Measurements from ENCODE around the gene MAPRE2.

Gene MAPRE2

DNA sequence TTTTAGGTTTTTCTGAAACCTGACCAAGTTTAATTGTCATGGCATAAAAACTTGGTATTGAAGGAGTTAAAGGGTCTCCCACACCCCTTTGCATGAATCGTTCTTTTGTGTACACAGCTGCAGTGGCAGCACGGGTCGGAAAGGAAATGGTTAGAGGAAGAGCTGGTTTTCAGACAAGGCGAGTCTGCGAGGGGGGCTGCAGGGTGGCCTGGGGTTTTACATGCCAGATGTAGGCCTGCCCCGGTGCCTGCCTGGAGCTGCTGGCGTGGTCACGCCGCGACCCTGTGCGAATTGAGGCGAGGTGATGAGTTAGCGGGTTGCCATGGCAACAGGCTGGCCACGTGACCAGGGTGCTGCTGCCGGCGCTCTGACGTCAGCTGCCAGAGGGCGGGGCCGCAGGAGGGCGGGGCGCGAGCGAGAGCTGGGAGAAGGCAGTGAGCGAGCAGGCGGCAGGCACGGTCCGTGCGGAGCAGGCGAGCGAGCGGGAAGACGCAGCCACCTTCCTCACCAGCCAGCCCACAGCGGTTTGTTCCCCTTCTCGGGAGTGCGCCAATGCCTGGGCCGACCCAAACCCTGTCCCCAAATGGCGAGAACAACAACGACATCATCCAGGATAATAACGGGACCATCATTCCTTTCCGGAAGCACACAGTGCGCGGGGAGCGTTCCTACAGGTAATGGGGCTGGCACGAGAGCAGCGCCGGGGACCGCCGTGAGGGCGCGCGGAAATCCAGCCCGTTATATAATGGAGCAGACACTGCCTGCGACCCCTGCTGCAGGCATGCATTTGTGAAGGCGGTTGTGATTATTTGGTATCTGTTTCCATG is at the start of gene MAPRE2:
TSS of gene MAPRE2 (plus strand) at position 426 of the 827 bp plus-strand sequence. CDS start at position 553, 127 bp downstream.
- DNase-seq (ENCODE audit: low read depth in 1 of 2, low spot score in 1 of 2) = peak; percentile 99

DNA sequence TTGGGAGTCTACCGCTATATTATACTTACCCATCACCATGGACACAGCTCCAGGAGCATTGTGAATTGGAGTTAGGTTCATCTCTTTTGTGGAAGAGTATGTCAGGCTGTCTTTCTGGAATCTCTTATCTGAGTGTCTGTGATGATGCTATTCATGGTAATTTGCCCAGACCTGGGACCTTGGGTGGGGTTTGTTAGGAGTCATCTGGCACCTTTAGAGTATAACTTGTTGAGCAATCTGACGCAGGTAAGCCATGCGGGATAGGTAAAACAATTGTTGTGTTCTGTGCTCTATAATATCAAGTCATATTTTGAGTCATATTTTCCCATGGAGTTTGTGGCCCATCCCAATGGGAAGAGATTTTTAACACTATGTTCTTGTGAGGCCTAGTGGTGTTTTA is 49.7 kb upstream of the MAPRE2 start:
- no peak for DNase-seq (ENCODE audit: low read depth in 1 of 2, low spot score in 1 of 2)

DNA sequence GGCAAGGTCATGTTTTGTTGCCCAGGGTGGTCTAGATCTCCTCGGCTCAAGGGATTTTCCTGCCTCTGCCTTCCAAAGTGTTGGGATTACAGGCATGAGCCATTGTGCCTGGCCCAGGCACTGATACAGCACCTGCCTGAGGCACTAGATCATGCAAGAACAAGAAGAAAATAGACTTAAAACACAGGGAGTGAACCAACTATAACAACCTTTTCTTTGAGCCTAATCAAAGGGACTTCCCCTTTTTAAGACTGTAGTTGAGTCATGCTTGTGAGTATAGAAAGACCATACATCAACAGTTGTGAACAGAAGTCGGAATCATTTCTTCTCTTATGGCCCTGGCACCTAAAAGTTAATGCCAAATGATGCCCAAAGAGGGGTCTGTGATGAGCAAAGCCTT is 47.9 kb upstream of the MAPRE2 start:
- DNase-seq (ENCODE audit: low read depth in 1 of 2, low spot score in 1 of 2) = no peak

DNA sequence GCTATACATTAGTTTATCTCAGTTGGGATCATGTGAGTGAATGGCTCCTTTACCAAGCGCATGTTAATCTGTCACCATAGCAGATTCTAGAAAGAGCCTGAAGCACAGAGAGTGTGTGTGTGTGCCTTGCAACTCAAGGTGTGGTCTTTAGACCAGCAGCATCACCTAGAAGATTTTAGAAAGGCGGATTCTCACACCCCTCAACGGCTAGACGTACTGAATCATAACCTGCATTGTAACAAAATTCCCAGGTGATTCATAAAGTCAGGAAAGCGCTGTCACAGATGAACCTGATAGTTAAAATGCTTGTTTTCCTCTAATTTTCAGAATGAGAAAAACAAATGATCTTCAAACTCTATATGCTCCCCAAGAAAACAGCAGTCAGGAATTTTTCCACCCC is 45.5 kb upstream of the MAPRE2 start:
- DNase-seq (ENCODE audit: low read depth in 1 of 2, low spot score in 1 of 2) = no peak

DNA sequence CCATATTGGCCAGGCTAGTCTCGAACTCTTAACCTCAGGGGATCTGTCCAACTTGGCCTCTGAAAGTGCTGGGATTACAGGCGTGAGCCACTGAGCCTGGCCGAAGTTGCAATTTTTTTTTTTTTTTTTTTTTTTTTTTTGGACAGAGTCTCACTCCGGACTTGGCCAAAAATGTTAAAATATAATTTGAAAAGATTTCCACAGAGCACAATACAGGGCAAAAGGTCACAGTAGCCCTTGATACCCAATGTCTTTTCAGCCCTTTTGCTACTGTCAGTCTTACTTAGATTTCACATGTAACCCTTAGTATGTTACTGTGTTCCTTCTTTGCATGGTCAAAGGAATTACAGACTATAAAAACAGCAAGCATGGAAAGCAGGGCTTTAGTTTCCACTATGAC is 42.6 kb upstream of the MAPRE2 start:
- DNase-seq (ENCODE audit: low read depth in 1 of 2, low spot score in 1 of 2) = no peak

DNA sequence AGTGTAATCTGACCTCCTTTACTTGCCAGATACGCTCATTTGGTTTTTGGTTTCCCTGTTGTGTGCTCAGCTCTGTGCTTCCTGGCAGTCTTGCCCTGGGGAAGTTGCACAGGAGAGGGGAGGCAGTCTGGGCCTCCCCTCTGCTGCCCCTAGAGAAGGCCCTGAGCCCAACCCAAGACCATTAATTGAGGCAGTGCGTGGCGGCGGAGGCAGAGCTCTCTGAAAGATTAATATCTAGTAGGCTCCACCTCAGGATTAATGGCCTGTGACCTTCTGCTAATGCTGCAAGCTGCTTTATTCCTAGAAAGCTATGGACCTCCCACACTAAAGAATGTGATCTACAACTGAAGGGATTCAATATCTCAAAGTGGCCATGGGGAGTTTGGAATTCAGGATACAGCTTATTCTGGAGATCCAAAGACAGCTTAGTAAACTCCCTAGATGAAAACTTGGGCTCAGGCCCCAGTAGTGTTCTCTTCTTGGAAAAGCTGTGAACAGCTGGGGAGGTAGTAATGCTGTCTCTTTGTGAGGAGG is 41.4 kb upstream of the MAPRE2 start:
- DNase-seq (ENCODE audit: low read depth in 1 of 2, low spot score in 1 of 2) = no peak

DNA sequence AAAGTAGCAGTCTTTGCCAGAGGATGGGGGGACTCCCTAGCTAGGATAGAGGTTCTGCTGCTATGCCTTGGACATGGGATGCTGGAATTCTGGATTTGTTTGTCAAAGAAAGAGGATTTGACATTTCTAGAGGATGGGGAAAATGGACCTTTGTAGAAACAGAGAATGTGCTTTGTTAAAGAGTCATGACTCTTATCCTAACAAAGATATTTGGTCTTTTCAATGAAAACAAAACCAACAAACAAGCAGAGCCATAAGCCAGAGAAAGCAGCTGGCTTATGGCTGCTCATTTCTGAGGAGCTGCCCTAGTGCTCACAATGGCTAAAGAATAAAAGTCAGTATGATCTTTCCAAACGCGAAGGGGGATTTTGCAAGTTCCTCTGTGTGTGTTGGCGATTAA is 40.8 kb upstream of the MAPRE2 start:
- no peak for DNase-seq (ENCODE audit: low read depth in 1 of 2, low spot score in 1 of 2)

DNA sequence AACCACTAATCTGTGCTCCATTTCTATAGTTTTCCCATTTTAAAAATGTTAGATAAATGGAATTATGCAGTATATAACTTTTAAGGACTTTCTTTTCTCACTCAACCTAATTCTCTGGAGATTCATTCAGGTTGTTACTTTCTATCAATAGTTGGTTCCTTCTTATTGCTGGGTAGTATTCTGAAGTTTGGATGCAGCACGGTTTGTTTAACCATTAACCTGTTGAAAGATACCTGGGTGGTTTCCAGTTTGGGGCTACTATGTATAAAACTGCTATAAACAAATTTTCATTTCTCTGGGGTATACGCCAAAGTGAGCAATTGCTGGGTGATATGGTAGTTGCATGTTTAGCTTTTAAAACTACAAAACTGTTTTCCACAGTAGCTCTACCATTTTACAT is 39.1 kb upstream of the MAPRE2 start:
- DNase-seq (ENCODE audit: low read depth in 1 of 2, low spot score in 1 of 2) = no peak

DNA sequence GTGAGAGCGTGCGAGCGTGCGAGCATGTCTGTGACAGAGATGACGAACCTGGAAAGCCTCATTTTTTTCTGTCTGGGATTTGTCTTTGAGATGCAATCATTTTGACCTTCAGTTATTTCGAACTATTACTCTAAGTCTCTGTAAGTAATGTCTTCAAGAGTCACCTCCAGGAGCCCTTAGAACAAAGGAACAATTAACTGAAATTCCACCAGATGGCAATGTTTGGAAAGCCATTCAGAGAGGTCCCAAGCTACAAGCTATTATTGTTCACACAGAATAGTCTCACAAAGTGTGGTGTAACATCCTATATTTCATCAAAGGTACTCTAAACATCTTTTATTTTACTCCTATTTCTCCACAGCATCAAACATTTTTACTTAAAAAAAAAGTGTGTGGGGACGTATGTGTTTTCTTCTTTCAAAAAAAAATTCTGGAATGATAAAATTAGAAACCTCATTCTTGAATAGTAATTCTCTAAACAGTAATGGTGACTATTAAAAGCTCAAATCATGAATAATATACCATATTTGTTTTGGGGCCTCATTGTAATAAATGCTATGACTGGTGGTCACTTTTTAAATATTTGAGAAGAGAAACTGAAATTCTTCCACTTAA is 35.1 kb upstream of the MAPRE2 start:
- DNase-seq (ENCODE audit: low read depth in 1 of 2, low spot score in 1 of 2) = no peak

DNA sequence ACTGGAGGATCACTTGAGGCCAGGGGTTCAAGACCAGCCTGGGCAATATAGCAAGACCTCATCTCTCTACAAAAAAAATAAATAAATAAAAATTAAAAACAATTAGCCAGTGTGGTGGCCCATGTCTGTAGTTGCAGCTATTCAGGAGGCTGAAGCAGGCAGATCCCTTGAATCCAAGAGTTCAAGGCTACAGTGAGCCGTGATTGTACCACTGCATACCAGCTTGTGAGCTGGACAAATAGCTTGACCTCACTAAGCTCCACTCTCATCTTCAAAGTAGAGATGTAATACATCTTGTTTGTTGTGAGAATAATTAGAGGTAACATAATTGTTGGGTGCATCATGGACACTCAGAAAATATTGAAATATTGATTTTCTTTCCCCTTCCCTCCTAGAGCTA is 31.1 kb upstream of the MAPRE2 start:
- no peak for DNase-seq (ENCODE audit: low read depth in 1 of 2, low spot score in 1 of 2)

DNA sequence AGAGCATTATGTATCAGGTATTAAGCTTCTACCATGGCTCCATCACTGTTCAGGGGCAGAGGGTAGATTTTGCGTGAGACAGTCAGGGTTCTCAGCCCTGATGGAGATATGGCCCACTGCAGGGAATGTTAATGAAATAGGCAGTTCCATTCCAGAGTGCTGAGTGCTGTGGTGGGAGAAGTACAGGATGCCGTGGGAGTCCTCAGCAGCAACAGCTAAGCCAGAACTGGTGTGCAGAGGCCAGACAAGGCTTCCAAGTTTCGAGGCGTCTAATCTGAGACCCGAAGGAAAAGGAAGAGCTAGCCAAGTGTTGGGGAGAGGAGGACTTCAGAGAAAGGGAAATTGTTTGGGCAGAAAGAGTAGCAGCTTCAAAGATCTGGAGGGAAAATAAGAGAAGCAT is 30.2 kb upstream of the MAPRE2 start:
- DNase-seq (ENCODE audit: low read depth in 1 of 2, low spot score in 1 of 2) = no peak

DNA sequence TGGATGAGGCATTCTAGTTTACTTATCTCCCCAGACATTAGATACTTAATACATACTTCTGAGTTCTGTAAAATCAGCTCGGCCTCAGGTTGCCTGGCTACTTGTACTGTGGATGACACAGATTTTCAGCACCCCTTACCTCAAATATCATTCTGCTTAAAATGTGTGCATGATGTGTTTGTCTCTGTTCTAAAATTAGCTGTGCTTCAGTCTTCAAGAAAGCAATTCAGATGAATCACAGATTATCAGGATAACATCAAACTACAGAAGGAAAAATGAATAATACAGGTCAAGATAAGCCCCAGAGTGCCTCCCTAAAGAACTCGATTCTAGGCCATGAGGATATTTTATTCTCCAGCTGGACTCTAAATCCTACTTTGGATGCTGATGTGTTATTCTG is 21.3 kb upstream of the MAPRE2 start:
- no peak for DNase-seq (ENCODE audit: low read depth in 1 of 2, low spot score in 1 of 2)

DNA sequence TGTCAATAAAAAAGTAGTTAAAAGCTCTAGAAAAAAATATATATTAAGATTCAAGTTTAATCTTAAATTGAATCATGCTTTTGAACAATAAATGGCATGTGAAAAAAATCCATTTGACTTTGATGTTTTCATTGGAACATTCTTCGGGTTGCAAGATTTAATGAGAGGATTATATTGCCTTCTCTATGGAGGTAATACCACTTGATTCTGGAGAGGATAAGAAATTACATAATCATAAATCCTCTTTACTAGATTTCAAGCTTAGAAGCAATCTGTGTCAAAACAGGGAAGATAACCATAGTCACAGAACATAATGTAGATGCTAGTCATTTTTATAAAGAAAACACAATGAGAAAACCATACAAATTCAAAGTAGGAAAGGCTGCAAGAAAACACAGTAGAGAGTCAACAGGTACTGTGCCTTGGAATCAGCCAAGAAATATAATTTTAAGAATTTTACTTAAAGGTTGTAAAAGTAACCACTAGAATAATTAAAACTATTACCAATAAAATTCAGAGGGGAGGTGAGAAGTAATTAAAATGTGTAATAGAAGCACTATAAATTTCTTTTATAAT is 18.7 kb upstream of the MAPRE2 start:
- no peak for DNase-seq (ENCODE audit: low read depth in 1 of 2, low spot score in 1 of 2)

DNA sequence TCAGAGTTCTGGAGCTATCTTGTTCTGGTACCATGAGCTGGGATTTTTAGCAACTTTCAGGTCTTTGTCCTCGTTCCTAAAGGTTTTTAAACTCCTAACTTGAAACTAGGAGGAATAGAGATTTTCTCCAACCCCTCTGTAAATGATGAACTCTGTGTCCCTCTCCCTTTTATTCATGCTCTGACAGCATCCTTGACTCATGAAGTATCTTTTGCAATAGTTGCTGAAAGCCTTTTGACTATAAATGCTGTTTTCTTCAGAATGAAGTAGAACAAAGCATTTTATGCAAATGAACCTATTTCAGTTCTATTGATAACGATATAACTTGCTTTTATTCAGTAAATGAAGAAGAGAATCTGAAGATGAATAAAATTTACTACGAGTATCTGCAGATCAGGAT is 17.0 kb upstream of the MAPRE2 start:
- DNase-seq (ENCODE audit: low read depth in 1 of 2, low spot score in 1 of 2) = no peak

DNA sequence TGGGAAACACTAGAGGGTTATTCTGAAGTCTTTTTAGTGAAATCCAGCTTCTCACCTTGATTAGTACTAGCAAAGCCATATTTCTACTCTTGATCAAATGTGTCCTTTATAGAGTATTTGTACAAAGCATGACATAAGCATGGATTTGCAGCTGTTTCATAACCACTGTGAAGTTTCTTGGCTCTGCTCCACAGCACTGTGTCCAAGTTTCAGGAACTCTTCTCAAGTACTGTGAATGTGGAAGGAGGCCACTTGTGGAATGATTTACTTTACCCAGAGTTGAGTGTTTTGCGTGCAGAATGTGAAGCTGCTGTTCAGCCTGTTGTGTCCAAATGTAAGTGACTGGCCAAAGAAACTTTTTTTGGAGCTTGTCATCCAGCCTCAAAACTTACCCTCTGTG is 16.2 kb upstream of the MAPRE2 start:
- DNase-seq (ENCODE audit: low read depth in 1 of 2, low spot score in 1 of 2) = no peak

DNA sequence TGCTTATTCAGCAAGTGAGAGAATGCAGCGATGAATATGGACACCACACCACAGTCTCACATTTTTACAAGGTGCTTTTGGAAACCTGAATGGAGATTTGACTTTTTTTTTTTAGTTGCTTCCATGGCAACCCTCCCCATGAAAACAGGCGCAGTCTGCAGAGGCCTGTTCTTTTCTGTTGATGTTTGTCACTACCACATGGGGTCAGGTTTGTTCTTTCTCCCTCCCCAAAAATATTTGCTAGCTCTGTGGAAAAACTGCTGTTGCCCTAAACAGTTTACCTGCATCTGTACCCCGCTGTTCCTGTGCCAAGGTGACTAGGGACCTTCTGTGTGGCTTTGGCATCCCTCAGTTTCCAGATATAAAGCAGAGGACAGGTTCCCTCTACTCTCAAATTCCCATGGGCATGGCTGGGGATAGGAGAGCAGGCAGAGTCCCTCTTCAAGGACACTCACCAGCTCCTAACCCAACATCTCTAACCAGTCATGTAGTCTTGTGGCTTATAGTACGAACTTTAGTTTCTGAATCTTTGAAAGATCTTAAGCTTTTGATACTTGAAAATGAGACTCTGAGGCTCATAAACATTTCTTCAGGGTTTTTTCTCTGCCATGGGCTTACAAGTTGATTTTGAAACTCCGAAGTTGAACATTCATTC is 14.7 kb upstream of the MAPRE2 start:
- DNase-seq (ENCODE audit: low read depth in 1 of 2, low spot score in 1 of 2) = no peak

DNA sequence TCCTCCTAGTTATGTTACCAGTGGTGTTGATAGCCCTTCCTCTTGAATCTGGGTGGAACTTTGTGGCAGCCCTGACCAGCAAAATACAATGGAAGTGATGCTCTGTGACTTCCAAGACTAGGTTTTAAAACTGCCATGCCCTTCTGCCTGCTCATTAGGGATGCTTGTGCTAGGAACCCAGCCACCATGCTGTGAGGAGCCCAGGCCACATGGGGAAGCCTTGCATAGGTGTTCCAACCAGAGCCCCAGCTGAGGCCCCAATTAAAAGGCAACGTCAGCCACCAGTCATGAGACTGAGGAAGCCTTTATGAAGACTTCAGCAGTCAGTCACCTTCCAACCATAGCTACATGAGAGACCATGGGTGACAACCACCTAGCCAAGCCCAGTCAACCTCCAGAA is 14.0 kb upstream of the MAPRE2 start:
- no peak for DNase-seq (ENCODE audit: low read depth in 1 of 2, low spot score in 1 of 2)

DNA sequence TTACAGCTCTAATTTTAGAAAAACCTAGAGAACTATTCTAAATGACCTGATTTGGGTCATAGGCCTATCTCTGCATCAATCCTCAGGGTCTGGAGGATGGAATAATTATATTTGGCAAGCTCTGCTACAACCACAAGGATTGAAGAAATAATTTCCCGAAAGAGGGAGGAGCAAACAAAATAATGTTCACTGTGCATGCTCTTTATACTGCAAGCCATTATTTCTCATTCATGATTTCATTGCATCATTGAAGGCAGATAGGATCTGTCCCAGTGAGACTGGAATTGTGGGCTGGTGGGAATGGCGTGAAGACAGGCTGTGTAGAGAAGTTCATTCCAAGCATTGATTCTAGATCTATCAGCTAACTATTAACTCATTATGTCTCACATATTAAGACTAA is 12.7 kb upstream of the MAPRE2 start:
- DNase-seq (ENCODE audit: low read depth in 1 of 2, low spot score in 1 of 2) = no peak

DNA sequence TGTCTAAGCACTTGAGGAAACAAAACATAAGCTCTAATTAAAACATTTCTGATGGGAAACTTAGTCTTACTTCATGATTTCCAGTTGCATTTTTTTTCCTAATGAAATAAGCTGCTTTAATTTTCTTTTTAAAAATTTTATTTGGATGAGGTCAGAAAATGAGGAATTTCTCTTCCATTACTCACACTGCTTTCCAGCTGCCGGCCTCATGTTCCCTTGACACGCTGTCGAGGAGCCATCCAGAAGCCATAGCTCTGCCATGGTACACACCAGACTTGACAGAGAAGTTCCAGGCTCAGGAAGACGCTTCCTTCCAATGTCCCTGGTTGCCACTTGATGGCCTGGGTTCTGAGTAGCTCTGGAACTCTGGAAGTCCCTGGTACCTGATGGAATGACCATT is 12.1 kb upstream of the MAPRE2 start:
- no peak for DNase-seq (ENCODE audit: low read depth in 1 of 2, low spot score in 1 of 2)

DNA sequence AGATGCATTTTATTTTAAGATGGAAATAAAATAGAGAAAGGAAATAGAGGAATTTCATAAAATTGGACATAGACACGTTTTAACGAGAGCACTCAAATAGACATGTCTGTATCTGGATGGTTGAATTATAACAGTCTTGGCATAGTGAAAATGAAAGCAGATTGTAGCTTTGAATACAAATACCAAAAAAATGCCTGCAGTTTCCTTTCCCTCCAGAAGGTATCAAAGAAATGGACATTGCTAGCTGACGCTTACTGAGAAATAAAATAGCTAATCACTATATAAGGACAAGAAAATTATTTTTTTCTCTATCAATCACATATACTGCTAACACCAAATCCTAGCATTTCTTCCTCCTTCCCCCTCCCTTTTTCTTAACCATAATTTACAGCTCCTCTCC is 11.4 kb upstream of the MAPRE2 start:
- DNase-seq (ENCODE audit: low read depth in 1 of 2, low spot score in 1 of 2) = no peak

DNA sequence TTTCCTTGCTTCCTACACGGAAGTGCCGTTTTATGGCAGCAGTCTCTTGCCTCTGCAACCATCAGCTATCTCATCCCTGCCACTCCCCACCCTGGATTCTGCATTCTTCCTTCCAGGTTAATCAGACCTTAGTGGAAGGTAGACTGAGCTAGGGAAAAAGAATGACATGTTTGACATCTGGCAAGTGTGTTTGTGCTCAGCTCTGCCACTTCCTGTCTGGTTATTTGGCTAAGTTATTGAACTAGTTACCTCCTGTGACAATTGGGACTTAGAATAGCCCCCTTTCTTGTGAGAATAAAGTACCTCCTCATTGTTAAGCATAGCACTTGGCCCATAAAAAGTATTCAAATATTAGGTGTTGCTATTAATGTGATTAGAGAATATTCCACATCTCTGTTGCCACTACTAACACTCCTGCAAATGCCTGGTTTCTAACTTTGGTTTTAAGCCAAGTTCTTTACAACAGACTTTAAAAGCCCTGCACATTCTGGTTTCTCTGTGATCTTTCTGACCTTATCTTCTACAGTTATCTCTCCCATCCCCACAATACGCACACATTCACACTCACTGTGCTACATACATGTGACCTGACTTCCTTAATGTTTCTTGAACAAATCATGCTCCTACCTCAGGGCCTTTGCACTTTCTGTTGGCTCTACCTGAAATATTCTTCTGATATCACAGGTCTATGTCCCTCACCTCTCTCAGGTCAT is 10.8 kb upstream of the MAPRE2 start:
- no peak for DNase-seq (ENCODE audit: low read depth in 1 of 2, low spot score in 1 of 2)

Measured in activated T-helper 1 cell treated with anti-CD3 and anti-CD28 coated beads, Interleukin-2, amount 50 U/mL, for 16 hours (primary cell).